ENCODE results near the gene SLC38A3. TPM values are rescaled to one million over a fixed set of nuclear protein-coding genes. Genes with fewer than 3 reads are reported as not detected.
A peak's percentile ranks its signal among the peaks of the same experiment; 100 is the strongest.

The SLC38A3 gene
- total RNA-seq, 1 donor from 2014 or later = 0.56 TPM

- Mint-ChIP-seq H3K4me3 (ENCODE audit: unreplicated experiment) (no peak overlapping the region), H3K27me3 (ENCODE audit: unreplicated experiment) (peaks cover 9% of the 10 kb centered on the region), H3K4me1 (ENCODE audit: unreplicated experiment) (no peaks in the 10 kb centered on the region), H3K27ac (ENCODE audit: unreplicated experiment) (no peak overlapping the region), H3K36me3 (ENCODE audit: low read depth, unreplicated experiment) (no peaks in the 10 kb centered on the region), H3K9me3 (ENCODE audit: unreplicated experiment) (no peaks in the 10 kb centered on the region)
- DNase-seq (ENCODE audit: low spot score) = no peak
- TF ChIP-seq, protein P1, sequence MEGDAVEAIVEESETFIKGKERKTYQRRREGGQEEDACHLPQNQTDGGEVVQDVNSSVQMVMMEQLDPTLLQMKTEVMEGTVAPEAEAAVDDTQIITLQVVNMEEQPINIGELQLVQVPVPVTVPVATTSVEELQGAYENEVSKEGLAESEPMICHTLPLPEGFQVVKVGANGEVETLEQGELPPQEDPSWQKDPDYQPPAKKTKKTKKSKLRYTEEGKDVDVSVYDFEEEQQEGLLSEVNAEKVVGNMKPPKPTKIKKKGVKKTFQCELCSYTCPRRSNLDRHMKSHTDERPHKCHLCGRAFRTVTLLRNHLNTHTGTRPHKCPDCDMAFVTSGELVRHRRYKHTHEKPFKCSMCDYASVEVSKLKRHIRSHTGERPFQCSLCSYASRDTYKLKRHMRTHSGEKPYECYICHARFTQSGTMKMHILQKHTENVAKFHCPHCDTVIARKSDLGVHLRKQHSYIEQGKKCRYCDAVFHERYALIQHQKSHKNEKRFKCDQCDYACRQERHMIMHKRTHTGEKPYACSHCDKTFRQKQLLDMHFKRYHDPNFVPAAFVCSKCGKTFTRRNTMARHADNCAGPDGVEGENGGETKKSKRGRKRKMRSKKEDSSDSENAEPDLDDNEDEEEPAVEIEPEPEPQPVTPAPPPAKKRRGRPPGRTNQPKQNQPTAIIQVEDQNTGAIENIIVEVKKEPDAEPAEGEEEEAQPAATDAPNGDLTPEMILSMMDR (IDR thresholded peaks at IDR 0.05; ENCODE audit: unreplicated experiment) = no peak
These were observed 14.2 kb downstream of the SLC38A3 start for GRCh38 chr3:50219285-50219684.

GRCh38 chr3:50220109-50220508 lies 15.0 kb downstream of the SLC38A3 start:
- H3K4me3 Mint-ChIP-seq (ENCODE audit: unreplicated experiment) = no peak overlapping the region
- TF ChIP-seq, protein P1 (IDR thresholded peaks at IDR 0.05; ENCODE audit: unreplicated experiment) = no peak
- H3K27me3 Mint-ChIP-seq (ENCODE audit: unreplicated experiment) = peaks cover 10% of the 10 kb centered on the region
- no peak for DNase-seq (ENCODE audit: low spot score)
- no peaks in the 10 kb centered on the region for H3K4me1 Mint-ChIP-seq (ENCODE audit: unreplicated experiment)
- H3K9me3 Mint-ChIP-seq (ENCODE audit: unreplicated experiment) = no peaks in the 10 kb centered on the region
- H3K36me3 Mint-ChIP-seq (ENCODE audit: low read depth, unreplicated experiment) = no peaks in the 10 kb centered on the region
- no peak overlapping the region for H3K27ac Mint-ChIP-seq (ENCODE audit: unreplicated experiment)

DNA sequence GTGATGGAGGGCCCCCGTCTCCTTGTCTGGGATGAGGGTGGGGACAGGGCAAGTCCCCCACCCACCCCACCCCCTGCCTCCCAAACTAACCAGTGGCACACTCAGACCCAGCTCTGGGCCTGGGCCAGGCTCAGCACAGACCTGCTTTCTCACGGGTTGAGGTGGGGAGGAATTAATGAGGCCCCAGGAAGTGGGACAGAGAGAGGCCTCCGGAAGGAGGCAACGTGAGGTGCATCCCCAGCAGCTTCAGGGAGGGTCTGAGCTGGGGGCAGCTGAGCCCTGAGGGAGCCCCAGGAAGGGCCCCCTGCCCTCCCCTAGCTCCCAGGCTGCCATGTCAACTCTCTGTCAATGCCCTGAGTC lies 16.0 kb downstream of the SLC38A3 start:
- peaks cover 3% of the 10 kb centered on the region for H3K36me3 Mint-ChIP-seq (ENCODE audit: low read depth, unreplicated experiment)
- no peak overlapping the region for H3K4me3 Mint-ChIP-seq (ENCODE audit: unreplicated experiment)
- peaks cover 10% of the 10 kb centered on the region for H3K27me3 Mint-ChIP-seq (ENCODE audit: unreplicated experiment)
- TF ChIP-seq, protein P1 (IDR thresholded peaks at IDR 0.05; ENCODE audit: unreplicated experiment) = no peak
- no peak overlapping the region for H3K27ac Mint-ChIP-seq (ENCODE audit: unreplicated experiment)
- H3K4me1 Mint-ChIP-seq (ENCODE audit: unreplicated experiment) = no peaks in the 10 kb centered on the region
- H3K9me3 Mint-ChIP-seq (ENCODE audit: unreplicated experiment) = no peaks in the 10 kb centered on the region
- DNase-seq (ENCODE audit: low spot score) = no peak

GRCh38 chr3:50221411-50222168 lies 16.5 kb downstream of the SLC38A3 start:
- Mint-ChIP-seq H3K4me1 (ENCODE audit: unreplicated experiment) (no peaks in the 10 kb centered on the region), H3K9me3 (ENCODE audit: unreplicated experiment) (no peaks in the 10 kb centered on the region), H3K36me3 (ENCODE audit: low read depth, unreplicated experiment) (peaks cover 3% of the 10 kb centered on the region), H3K27me3 (ENCODE audit: unreplicated experiment) (peaks cover 8% of the 10 kb centered on the region), H3K27ac (ENCODE audit: unreplicated experiment) (no peak overlapping the region), H3K4me3 (ENCODE audit: unreplicated experiment) (no peak overlapping the region)
- TF ChIP-seq, protein P1 (IDR thresholded peaks at IDR 0.05; ENCODE audit: unreplicated experiment) = no peak
- peak; percentile 29 for DNase-seq (ENCODE audit: low spot score)

DNA sequence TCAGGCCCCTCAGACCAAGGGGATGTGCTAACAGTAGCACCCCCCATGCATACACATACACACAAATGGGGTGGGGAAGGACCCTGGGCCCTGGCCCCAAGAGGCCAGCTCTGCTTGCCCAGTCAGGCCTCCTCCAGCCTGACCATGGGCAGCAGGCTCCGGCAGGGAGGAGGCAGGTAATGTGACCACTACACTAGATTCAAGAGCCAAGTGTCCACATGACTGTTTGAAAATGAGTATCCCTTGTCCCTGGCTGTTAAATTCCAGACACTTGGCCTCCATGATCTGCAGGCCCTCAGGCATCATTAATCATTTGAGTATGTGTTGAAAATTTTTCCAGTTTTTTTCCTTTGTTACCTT lies 17.1 kb downstream of the SLC38A3 start:
- H3K27ac Mint-ChIP-seq (ENCODE audit: unreplicated experiment) = no peak overlapping the region
- TF ChIP-seq, protein P1 (IDR thresholded peaks at IDR 0.05; ENCODE audit: unreplicated experiment) = no peak
- no peaks in the 10 kb centered on the region for H3K9me3 Mint-ChIP-seq (ENCODE audit: unreplicated experiment)
- peaks cover 3% of the 10 kb centered on the region for H3K4me1 Mint-ChIP-seq (ENCODE audit: unreplicated experiment)
- no peak overlapping the region for H3K4me3 Mint-ChIP-seq (ENCODE audit: unreplicated experiment)
- peaks cover 12% of the 10 kb centered on the region for H3K27me3 Mint-ChIP-seq (ENCODE audit: unreplicated experiment)
- no peak for DNase-seq (ENCODE audit: low spot score)
- peaks cover 3% of the 10 kb centered on the region for H3K36me3 Mint-ChIP-seq (ENCODE audit: low read depth, unreplicated experiment)

Measured in endothelial cell (in vitro differentiated cells).